ENCODE data around the gene THNSL1. TPM values are rescaled to one million over a fixed set of nuclear protein-coding genes. Genes with fewer than 3 reads are reported as not detected.

THNSL1 gene
- total and polyA plus RNA-seq, 9 of the 15 experiments (the other 6 are each of a cell fraction or from before 2014, with no cell fraction given), result 4.5 to 8.6 (median 6.3) TPM

DNA sequence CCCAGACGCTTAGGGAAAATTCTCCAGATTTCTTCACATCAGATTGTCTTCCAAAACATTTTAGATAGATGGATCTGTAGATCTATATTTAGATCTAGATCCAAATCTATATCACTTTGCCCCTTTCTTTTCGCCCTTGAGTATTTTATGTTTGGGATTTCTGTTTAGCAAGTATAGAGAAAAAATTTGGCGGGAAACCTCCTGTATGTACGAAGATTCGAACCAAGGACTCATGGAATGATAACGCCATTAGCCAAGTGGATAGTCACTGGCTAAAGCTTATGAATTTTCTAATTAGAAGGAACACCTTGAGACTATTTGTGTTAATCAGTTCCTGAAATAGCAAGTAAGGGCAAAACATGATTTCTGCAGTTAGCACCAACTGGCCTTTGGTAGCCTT lies 1.2 kb downstream of the THNSL1 start (continued):
- TF ChIP-seq, protein P1, sequence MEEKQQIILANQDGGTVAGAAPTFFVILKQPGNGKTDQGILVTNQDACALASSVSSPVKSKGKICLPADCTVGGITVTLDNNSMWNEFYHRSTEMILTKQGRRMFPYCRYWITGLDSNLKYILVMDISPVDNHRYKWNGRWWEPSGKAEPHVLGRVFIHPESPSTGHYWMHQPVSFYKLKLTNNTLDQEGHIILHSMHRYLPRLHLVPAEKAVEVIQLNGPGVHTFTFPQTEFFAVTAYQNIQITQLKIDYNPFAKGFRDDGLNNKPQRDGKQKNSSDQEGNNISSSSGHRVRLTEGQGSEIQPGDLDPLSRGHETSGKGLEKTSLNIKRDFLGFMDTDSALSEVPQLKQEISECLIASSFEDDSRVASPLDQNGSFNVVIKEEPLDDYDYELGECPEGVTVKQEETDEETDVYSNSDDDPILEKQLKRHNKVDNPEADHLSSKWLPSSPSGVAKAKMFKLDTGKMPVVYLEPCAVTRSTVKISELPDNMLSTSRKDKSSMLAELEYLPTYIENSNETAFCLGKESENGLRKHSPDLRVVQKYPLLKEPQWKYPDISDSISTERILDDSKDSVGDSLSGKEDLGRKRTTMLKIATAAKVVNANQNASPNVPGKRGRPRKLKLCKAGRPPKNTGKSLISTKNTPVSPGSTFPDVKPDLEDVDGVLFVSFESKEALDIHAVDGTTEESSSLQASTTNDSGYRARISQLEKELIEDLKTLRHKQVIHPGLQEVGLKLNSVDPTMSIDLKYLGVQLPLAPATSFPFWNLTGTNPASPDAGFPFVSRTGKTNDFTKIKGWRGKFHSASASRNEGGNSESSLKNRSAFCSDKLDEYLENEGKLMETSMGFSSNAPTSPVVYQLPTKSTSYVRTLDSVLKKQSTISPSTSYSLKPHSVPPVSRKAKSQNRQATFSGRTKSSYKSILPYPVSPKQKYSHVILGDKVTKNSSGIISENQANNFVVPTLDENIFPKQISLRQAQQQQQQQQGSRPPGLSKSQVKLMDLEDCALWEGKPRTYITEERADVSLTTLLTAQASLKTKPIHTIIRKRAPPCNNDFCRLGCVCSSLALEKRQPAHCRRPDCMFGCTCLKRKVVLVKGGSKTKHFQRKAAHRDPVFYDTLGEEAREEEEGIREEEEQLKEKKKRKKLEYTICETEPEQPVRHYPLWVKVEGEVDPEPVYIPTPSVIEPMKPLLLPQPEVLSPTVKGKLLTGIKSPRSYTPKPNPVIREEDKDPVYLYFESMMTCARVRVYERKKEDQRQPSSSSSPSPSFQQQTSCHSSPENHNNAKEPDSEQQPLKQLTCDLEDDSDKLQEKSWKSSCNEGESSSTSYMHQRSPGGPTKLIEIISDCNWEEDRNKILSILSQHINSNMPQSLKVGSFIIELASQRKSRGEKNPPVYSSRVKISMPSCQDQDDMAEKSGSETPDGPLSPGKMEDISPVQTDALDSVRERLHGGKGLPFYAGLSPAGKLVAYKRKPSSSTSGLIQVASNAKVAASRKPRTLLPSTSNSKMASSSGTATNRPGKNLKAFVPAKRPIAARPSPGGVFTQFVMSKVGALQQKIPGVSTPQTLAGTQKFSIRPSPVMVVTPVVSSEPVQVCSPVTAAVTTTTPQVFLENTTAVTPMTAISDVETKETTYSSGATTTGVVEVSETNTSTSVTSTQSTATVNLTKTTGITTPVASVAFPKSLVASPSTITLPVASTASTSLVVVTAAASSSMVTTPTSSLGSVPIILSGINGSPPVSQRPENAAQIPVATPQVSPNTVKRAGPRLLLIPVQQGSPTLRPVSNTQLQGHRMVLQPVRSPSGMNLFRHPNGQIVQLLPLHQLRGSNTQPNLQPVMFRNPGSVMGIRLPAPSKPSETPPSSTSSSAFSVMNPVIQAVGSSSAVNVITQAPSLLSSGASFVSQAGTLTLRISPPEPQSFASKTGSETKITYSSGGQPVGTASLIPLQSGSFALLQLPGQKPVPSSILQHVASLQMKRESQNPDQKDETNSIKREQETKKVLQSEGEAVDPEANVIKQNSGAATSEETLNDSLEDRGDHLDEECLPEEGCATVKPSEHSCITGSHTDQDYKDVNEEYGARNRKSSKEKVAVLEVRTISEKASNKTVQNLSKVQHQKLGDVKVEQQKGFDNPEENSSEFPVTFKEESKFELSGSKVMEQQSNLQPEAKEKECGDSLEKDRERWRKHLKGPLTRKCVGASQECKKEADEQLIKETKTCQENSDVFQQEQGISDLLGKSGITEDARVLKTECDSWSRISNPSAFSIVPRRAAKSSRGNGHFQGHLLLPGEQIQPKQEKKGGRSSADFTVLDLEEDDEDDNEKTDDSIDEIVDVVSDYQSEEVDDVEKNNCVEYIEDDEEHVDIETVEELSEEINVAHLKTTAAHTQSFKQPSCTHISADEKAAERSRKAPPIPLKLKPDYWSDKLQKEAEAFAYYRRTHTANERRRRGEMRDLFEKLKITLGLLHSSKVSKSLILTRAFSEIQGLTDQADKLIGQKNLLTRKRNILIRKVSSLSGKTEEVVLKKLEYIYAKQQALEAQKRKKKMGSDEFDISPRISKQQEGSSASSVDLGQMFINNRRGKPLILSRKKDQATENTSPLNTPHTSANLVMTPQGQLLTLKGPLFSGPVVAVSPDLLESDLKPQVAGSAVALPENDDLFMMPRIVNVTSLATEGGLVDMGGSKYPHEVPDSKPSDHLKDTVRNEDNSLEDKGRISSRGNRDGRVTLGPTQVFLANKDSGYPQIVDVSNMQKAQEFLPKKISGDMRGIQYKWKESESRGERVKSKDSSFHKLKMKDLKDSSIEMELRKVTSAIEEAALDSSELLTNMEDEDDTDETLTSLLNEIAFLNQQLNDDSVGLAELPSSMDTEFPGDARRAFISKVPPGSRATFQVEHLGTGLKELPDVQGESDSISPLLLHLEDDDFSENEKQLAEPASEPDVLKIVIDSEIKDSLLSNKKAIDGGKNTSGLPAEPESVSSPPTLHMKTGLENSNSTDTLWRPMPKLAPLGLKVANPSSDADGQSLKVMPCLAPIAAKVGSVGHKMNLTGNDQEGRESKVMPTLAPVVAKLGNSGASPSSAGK (IDR thresholded peaks at IDR 0.05), result peak; percentile 21
- TF ChIP-seq, protein P2, sequence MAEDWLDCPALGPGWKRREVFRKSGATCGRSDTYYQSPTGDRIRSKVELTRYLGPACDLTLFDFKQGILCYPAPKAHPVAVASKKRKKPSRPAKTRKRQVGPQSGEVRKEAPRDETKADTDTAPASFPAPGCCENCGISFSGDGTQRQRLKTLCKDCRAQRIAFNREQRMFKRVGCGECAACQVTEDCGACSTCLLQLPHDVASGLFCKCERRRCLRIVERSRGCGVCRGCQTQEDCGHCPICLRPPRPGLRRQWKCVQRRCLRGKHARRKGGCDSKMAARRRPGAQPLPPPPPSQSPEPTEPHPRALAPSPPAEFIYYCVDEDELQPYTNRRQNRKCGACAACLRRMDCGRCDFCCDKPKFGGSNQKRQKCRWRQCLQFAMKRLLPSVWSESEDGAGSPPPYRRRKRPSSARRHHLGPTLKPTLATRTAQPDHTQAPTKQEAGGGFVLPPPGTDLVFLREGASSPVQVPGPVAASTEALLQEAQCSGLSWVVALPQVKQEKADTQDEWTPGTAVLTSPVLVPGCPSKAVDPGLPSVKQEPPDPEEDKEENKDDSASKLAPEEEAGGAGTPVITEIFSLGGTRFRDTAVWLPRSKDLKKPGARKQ (CRISPR knock-in tag; IDR thresholded peaks at IDR 0.05), result 0 out of 2 replicates have a peak, but pooled peaks have one; percentile 40
- TF ChIP-seq, protein P3, sequence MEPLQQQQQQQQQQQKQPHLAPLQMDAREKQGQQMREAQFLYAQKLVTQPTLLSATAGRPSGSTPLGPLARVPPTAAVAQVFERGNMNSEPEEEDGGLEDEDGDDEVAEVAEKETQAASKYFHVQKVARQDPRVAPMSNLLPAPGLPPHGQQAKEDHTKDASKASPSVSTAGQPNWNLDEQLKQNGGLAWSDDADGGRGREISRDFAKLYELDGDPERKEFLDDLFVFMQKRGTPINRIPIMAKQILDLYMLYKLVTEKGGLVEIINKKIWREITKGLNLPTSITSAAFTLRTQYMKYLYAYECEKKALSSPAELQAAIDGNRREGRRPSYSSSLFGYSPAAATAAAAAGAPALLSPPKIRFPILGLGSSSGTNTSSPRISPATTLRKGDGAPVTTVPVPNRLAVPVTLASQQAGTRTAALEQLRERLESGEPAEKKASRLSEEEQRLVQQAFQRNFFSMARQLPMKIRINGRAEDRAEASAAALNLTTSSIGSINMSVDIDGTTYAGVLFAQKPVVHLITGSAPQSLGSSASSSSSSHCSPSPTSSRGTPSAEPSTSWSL (CRISPR knock-in tag; IDR thresholded peaks at IDR 0.05; ENCODE audit: borderline replicate concordance), result no peak
- 0 out of 2 replicates have a peak, but pooled peaks have one; percentile 13 for TF ChIP-seq ZNF644 (tag; IDR thresholded peaks at IDR 0.05; ENCODE audit: low read depth)
- TF ChIP-seq TBL1XR1 (IDR thresholded peaks at IDR 0.05; ENCODE audit: low read length in 2 of 2), result 0 out of 4 replicates have a peak, but pooled peaks of 1 of the 2 experiments have one; percentile 23
- TF ChIP-seq BACH1 (tag; IDR thresholded peaks at IDR 0.05), result 0 out of 2 replicates have a peak, but pooled peaks have one; percentile 26
- peak; percentile 71 for TF ChIP-seq L3MBTL2 (IDR thresholded peaks at IDR 0.05)
- TF ChIP-seq MECOM (CRISPR knock-in tag; IDR thresholded peaks at IDR 0.05), result 0 out of 2 replicates have a peak, but pooled peaks have one; percentile 38
- peak; percentile 30; the same call in 1 of the 2 replicates for TF ChIP-seq ZKSCAN8 (CRISPR knock-in tag; IDR thresholded peaks at IDR 0.05)
- no peak for TF ChIP-seq MTA3 (IDR thresholded peaks at IDR 0.05; ENCODE audit: borderline replicate concordance)
- TF ChIP-seq, protein P4, sequence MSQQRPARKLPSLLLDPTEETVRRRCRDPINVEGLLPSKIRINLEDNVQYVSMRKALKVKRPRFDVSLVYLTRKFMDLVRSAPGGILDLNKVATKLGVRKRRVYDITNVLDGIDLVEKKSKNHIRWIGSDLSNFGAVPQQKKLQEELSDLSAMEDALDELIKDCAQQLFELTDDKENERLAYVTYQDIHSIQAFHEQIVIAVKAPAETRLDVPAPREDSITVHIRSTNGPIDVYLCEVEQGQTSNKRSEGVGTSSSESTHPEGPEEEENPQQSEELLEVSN (IDR thresholded peaks at IDR 0.05; ENCODE audit: borderline replicate concordance in 1 of 2, extremely low read depth in 1 of 2, insufficient read depth in 1 of 2, insufficient read length in 1 of 2, low read depth in 1 of 2, low read length in 1 of 2, poor library complexity in 1 of 2, severe bottlenecking in 1 of 2), result peak in 1 of 2 experiments; percentile 77
